Measurements from ENCODE around the gene SLC39A7. TPM values are rescaled to one million over a fixed set of nuclear protein-coding genes. Genes with fewer than 3 reads are reported as not detected.

The SLC39A7 gene
- total and polyA plus RNA-seq, 8 donors = 71.9 to 149 (median 100) TPM

- ATAC-seq = no peak
- Histone ChIP-seq H3K36me3 (peaks cover 0 to 58% of the 10 kb centered on the region in 2 donors), H3K4me3 (no peak overlapping the region), H3K9me3 (no peaks in the 10 kb centered on the region), H3K4me1 (peaks cover 32 to 52% of the 10 kb centered on the region in 2 donors), H3K27me3 (peaks cover 0 to 5% of the 10 kb centered on the region in 2 donors), H3K27ac (no peak overlapping the region)
- intact Hi-C loops (cut with DNase I) = no loop called here
- DNase-seq = no peak
- no peak for TF ChIP-seq CTCF (IDR thresholded peaks at IDR 0.05)
Observed at GRCh38 chr6:33198159-33198852, 2.4 kb upstream of the SLC39A7 start.

GRCh38 chr6:33198853-33199436 lies 1.7 kb upstream of the SLC39A7 start:
- intact Hi-C loops (cut with DNase I) = no loop called here

DNA sequence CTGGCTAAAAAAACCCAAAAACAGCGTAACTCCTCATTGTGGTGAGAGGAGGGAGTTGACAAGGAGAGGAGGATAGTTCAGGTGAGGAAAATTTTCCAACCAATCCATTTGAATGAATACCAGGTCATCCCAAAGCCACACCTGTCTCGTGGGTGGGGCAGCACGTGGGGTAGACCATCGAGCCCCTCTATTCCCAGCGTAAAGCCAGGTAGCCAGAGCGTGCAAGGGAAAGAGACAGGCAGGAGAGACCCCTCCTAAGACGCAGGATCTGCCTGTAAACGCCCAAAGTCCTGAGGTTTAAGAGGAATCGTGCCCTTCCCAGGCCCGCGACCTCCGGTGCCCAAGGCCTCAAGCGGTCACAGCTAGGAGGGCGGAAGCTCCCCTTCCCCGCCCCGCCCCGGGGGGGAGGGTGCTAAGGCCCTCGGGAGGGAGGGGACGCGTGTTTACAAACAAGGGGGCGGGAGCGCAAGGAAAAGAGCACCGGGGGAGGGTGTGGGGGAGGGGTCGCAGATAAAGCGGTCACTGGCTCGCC lies 914 bp upstream of the SLC39A7 start:
- Histone ChIP-seq H3K36me3 (peaks cover 0 to 55% of the 10 kb centered on the region in 2 donors), H3K9me3 (no peaks in the 10 kb centered on the region), H3K27me3 (no peaks in the 10 kb centered on the region), H3K27ac (peak overlapping the region; percentile 95), H3K4me3 (peak overlapping the region; percentile 96), H3K4me1 (peaks cover 38 to 62% of the 10 kb centered on the region in 2 donors)
- DNase-seq (peak in 2 of 4 donors; percentile 68 to 94), ATAC-seq (peak; percentile 49)
- intact Hi-C loops (cut with DNase I) = no loop called here
- no peak for TF ChIP-seq CTCF (IDR thresholded peaks at IDR 0.05)

More at GRCh38 chr6:33198853-33199436, 1.7 kb upstream of the SLC39A7 start:
- Histone ChIP-seq H3K27me3 (no peaks in the 10 kb centered on the region), H3K27ac (peak overlapping the region in 1 of 2 donors; percentile 95), H3K9me3 (no peaks in the 10 kb centered on the region), H3K4me3 (peak overlapping the region; percentile 96), H3K36me3 (peaks cover 0 to 63% of the 10 kb centered on the region in 2 donors), H3K4me1 (peaks cover 34 to 54% of the 10 kb centered on the region in 2 donors)
- no peak for TF ChIP-seq CTCF (IDR thresholded peaks at IDR 0.05)
- DNase-seq (no peak), ATAC-seq (no peak)

DNA sequence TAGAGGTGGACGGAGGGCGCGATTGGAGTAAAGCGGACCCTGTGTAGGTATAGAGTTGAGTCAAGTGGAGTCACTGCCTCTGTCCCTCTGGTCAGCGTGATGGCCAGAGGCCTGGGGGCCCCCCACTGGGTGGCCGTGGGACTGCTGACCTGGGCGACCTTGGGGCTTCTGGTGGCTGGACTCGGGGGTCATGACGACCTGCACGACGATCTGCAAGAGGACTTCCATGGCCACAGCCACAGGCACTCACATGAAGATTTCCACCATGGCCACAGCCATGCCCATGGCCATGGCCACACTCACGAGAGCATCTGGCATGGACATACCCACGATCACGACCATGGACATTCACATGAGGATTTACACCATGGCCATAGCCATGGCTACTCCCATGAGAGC lies 479 bp downstream of the SLC39A7 start:
- H3K27ac ChIP-seq = peak overlapping the region; percentile 95
- H3K4me3 ChIP-seq = peak overlapping the region; percentile 96
- H3K27me3 ChIP-seq = no peaks in the 10 kb centered on the region
- DNase-seq (no peak), ATAC-seq (no peak)
- no peaks in the 10 kb centered on the region for H3K9me3 ChIP-seq
- peaks cover 42 to 72% of the 10 kb centered on the region in 2 donors for H3K4me1 ChIP-seq
- intact Hi-C loops (cut with DNase I) = no loop called here
- peaks cover 0 to 41% of the 10 kb centered on the region in 2 donors for H3K36me3 ChIP-seq
- no peak for TF ChIP-seq CTCF (IDR thresholded peaks at IDR 0.05)

- no peak for ATAC-seq
- H3K9me3 ChIP-seq = no peaks in the 10 kb centered on the region
- no peaks in the 10 kb centered on the region for H3K27me3 ChIP-seq
- H3K4me3 ChIP-seq = peak overlapping the region; percentile 96
- no peak for DNase-seq
- TF ChIP-seq CTCF (IDR thresholded peaks at IDR 0.05) = no peak
- intact Hi-C loops (cut with DNase I) = no loop called here
- H3K36me3 ChIP-seq = peaks cover 0 to 33% of the 10 kb centered on the region in 2 donors
- H3K4me1 ChIP-seq = peaks cover 42 to 79% of the 10 kb centered on the region in 2 donors
- H3K27ac ChIP-seq = peak overlapping the region in 1 of 2 donors; percentile 95
Observed at GRCh38 chr6:33201935-33202334, 1.3 kb downstream of the SLC39A7 start.
